Measurements from ENCODE around the gene FCMR. TPM values are rescaled to one million over a fixed set of nuclear protein-coding genes. Genes with fewer than 3 reads are reported as not detected.
A peak's percentile ranks its signal among the peaks of the same experiment; 100 is the strongest.
"Not testable (repeated sequence)": the region's sequence is repeated elsewhere in the genome, so short reads cannot be mapped to it uniquely, and the experiment has no call there.

FCMR gene
- total RNA-seq, 1 donor: not detected

GRCh38 chr1:206859082-206859521 is 62.6 kb downstream of the FCMR start:
- H3K4me3 ChIP-seq (ENCODE audit: low read depth, low read length): no peak overlapping the region
- TF ChIP-seq, protein P1, sequence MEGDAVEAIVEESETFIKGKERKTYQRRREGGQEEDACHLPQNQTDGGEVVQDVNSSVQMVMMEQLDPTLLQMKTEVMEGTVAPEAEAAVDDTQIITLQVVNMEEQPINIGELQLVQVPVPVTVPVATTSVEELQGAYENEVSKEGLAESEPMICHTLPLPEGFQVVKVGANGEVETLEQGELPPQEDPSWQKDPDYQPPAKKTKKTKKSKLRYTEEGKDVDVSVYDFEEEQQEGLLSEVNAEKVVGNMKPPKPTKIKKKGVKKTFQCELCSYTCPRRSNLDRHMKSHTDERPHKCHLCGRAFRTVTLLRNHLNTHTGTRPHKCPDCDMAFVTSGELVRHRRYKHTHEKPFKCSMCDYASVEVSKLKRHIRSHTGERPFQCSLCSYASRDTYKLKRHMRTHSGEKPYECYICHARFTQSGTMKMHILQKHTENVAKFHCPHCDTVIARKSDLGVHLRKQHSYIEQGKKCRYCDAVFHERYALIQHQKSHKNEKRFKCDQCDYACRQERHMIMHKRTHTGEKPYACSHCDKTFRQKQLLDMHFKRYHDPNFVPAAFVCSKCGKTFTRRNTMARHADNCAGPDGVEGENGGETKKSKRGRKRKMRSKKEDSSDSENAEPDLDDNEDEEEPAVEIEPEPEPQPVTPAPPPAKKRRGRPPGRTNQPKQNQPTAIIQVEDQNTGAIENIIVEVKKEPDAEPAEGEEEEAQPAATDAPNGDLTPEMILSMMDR (IDR thresholded peaks at IDR 0.05; ENCODE audit: insufficient read depth, low read length): no peak
- no peak for DNase-seq (ENCODE audit: low read depth)

- no peak overlapping the region for H3K4me3 ChIP-seq (ENCODE audit: low read depth, low read length)
- no peak for DNase-seq (ENCODE audit: low read depth)
- TF ChIP-seq, protein P1 (IDR thresholded peaks at IDR 0.05; ENCODE audit: insufficient read depth, low read length): peak; percentile 16
Observed at GRCh38 chr1:206856674-206857464, 64.9 kb downstream of the FCMR start.

DNA sequence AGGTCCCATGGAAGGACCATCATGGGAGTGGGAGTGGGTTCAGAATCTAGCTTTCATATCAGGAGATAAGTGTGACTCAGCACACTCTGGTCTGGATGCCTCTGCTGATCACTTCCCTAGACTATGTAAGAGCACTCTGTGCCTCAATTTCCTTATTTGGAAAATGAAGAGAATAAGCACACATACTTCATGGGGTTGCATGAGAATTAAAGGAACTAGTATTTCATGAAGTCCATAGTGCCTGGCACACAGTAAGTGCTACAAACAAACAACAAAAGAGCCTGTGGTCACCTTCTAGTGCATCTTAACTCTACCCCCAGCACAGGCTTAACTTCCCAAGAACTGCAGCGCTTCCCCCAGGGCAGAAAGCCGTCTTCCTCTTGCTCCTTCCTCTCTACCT is 65.9 kb downstream of the FCMR start:
- TF ChIP-seq, protein P1 (IDR thresholded peaks at IDR 0.05; ENCODE audit: insufficient read depth, low read length): no peak
- DNase-seq (ENCODE audit: low read depth): no peak
- H3K4me3 ChIP-seq (ENCODE audit: low read depth, low read length): no peak overlapping the region

DNA sequence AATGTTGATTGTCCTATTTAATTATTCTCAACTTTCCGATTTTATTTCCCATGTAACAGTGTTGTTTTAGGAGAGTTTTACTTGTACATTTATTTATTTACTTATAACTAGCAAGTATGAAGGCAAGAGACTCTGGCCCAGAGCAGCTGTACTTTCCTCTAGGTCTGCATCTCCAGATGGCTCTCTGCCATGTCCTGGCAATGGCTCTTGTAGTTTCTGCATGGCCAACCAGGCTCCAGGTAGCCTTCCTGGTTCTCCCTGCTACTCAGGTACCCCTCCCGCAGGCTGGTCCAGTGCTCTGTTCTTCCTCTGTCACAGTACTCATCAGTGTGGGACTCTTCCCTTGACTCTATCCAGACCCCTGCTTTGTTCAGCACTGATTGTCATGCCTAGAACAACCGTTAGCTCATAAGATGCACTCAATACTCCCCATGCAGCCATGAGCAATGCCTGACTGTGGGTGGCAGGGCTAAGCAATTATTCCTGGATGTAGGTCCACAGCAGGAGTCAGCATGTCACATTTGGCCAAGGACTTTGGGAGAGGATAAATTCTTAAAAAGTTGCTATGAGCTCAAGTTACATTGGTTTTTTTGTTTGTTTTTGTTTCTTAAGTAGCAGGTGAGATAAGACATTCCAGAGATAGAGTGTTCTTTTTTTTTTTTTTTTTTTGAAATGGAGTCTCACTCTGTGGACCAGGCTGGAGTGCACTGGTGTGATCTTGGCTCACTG is 67.2 kb downstream of the FCMR start:
- no peak overlapping the region for H3K4me3 ChIP-seq (ENCODE audit: low read depth, low read length)
- TF ChIP-seq, protein P1 (IDR thresholded peaks at IDR 0.05; ENCODE audit: insufficient read depth, low read length): no peak
- DNase-seq (ENCODE audit: low read depth): peak; percentile 10

DNA sequence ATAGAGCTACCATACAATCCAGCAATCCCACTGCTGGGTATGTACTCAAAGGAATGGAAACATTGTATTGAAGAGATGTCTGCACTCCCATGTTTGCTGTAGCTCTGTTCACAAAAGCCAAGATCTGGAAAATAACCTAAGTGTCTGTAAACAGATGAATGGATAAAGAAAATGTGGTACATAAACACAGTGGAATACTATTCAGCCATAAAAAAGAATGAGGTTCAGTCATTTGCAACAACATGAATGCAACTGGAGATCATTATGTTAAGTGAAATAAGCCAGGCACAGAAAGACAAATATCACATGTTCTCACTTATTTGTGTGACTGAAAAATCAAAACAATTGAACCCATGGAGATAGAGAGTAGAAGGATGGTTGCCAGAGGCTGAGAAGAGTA is 68.0 kb downstream of the FCMR start:
- not testable (repeated sequence) for H3K4me3 ChIP-seq (ENCODE audit: low read depth, low read length); DNase-seq (ENCODE audit: low read depth)

Other genes starting within 250 kb of the FCMR start
- 18.5 and 31.0 TPM in 2 replicates for gene MAPKAPK2, start 237.0 kb downstream of the FCMR start, total RNA-seq (ENCODE audit: low replicate concordance)
- gene IL19, start 151.2 kb downstream of the FCMR start, total RNA-seq (ENCODE audit: low replicate concordance): 0.41 TPM in 1 of 2 replicates, not detected in the other
- not detected in 2 replicates for gene IL10, start 149.4 kb downstream of the FCMR start, total RNA-seq (ENCODE audit: low replicate concordance)
- not detected in 2 replicates for gene IL20, start 56.3 kb downstream of the FCMR start, total RNA-seq (ENCODE audit: low replicate concordance)
- gene IL24, start 24.5 kb downstream of the FCMR start, total RNA-seq (ENCODE audit: low replicate concordance): not detected in 2 replicates
- gene PIGR, start 24.5 kb upstream of the FCMR start, total RNA-seq (ENCODE audit: low replicate concordance): not detected in 2 replicates
- not detected in 2 replicates for gene FCAMR, start 48.5 kb upstream of the FCMR start, total RNA-seq (ENCODE audit: low replicate concordance)
- under 0.01 TPM in 1 of 2 replicates, not detected in the other for gene C1orf116, start 110.8 kb upstream of the FCMR start, total RNA-seq (ENCODE audit: low replicate concordance)
- gene YOD1, start 129.3 kb upstream of the FCMR start, total RNA-seq (ENCODE audit: low replicate concordance): 3.5 and 10.1 TPM in 2 replicates
- gene PFKFB2, start 131.3 kb upstream of the FCMR start, total RNA-seq (ENCODE audit: low replicate concordance): 6.9 and 9.0 TPM in 2 replicates
- gene C4BPB, start 166.9 kb upstream of the FCMR start, total RNA-seq (ENCODE audit: low replicate concordance): not detected in 2 replicates
- gene C4BPA, start 182.3 kb upstream of the FCMR start, total RNA-seq (ENCODE audit: low replicate concordance): not detected in 2 replicates